Peyer's patch (tissue), 4 donors: ENCODE measurements around the gene CENPK. TPM values are rescaled to one million over a fixed set of nuclear protein-coding genes. Genes with fewer than 3 reads are reported as not detected.
A peak's percentile ranks its signal among the peaks of the same experiment; 100 is the strongest.

Source experiments
- DNase-seq, 3 donors: peaks; one replicate each; pipeline ENCODE4 v3.0.0-alpha.2; 2017 to 2019
- H3K27ac ChIP-seq, 4 donors: fragments of 200-600 bp; sonication (generic); one replicate each; pipeline ENCODE4 v1.5.1; 2016 to 2019
- H3K27me3 ChIP-seq, 2 donors: fragments of 200-600 bp; sonication (generic); one replicate each; pipeline ENCODE4 v1.5.1; 2019
- H3K36me3 ChIP-seq, 3 donors: fragments of 200-600 bp; sonication (generic); one replicate each; pipeline ENCODE4 v1.5.1; 2016 to 2019
- H3K4me1 ChIP-seq, 4 donors: fragments of 200-600 bp; sonication (generic); one replicate each; pipeline ENCODE4 v1.5.1; 2016 to 2019
- H3K4me3 ChIP-seq, 4 donors: fragments of 200-600 bp; sonication (generic); 1 replicate in 3 of 4; 2 replicates in 1 of 4; pipeline ENCODE4 v1.5.1; 2016 to 2019; ENCODE audit warnings: mild to moderate bottlenecking in 1 of 4
- H3K9me3 ChIP-seq, 4 donors: fragments of 200-600 bp; sonication (generic); one replicate each; pipeline ENCODE4 v1.5.1; 2016 to 2019; ENCODE audit warnings: mild to moderate bottlenecking in 1 of 4
- POLR2A ChIP-seq, 2 donors: fragments of 450-650 bp; IDR thresholded peaks; one replicate each; pipeline ENCODE4 v1.5.1; 2017; ENCODE audit warnings: antibody characterized with exemption in 2 of 2, mild to moderate bottlenecking in 2 of 2, moderate library complexity in 2 of 2
- total RNA-seq, 4 donors: library from RNA; depleted of rRNA; stranded (reverse); fragments of >200 nt; gene quantifications; one replicate each; pipeline ENCODE4 v1.1.0, GENCODE V29; 2016
- TF ChIP-seq, protein P1 (sequence below), 6 experiments: fragments of 450-650 bp in 4 of 6; fragments of 200-600 bp in 2 of 6; sonication (generic) in 1 of 6; IDR thresholded peaks; one replicate each; pipeline ENCODE4 v1.5.1; 2017 to 2019; ENCODE audit warnings: antibody characterized with exemption in 6 of 6, mild to moderate bottlenecking in 3 of 6, moderate library complexity in 1 of 6

Gene CENPK
- total RNA-seq, 4 donors from 2014 or later: 4.5 to 22.3 (median 8.5) TPM

GRCh38 chr5:65482296-65482735 lies 80.7 kb downstream of the CENPK start:
- Histone ChIP-seq H3K27me3 (no peaks in the 10 kb centered on the region), H3K27ac (peak overlapping the region; percentile 62 to 84 (median 70)), H3K9me3 (no peaks in the 10 kb centered on the region), H3K36me3 (no peaks in the 10 kb centered on the region), H3K4me1 (peaks cover 0 to 26% (median 3%) of the 10 kb centered on the region in 4 donors), H3K4me3 (peak overlapping the region; percentile 38 to 59 (median 48))
- no peak for DNase-seq
- TF ChIP-seq POLR2A (IDR thresholded peaks at IDR 0.05): no peak
- TF ChIP-seq, protein P1, sequence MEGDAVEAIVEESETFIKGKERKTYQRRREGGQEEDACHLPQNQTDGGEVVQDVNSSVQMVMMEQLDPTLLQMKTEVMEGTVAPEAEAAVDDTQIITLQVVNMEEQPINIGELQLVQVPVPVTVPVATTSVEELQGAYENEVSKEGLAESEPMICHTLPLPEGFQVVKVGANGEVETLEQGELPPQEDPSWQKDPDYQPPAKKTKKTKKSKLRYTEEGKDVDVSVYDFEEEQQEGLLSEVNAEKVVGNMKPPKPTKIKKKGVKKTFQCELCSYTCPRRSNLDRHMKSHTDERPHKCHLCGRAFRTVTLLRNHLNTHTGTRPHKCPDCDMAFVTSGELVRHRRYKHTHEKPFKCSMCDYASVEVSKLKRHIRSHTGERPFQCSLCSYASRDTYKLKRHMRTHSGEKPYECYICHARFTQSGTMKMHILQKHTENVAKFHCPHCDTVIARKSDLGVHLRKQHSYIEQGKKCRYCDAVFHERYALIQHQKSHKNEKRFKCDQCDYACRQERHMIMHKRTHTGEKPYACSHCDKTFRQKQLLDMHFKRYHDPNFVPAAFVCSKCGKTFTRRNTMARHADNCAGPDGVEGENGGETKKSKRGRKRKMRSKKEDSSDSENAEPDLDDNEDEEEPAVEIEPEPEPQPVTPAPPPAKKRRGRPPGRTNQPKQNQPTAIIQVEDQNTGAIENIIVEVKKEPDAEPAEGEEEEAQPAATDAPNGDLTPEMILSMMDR (IDR thresholded peaks at IDR 0.05): no peak

DNA sequence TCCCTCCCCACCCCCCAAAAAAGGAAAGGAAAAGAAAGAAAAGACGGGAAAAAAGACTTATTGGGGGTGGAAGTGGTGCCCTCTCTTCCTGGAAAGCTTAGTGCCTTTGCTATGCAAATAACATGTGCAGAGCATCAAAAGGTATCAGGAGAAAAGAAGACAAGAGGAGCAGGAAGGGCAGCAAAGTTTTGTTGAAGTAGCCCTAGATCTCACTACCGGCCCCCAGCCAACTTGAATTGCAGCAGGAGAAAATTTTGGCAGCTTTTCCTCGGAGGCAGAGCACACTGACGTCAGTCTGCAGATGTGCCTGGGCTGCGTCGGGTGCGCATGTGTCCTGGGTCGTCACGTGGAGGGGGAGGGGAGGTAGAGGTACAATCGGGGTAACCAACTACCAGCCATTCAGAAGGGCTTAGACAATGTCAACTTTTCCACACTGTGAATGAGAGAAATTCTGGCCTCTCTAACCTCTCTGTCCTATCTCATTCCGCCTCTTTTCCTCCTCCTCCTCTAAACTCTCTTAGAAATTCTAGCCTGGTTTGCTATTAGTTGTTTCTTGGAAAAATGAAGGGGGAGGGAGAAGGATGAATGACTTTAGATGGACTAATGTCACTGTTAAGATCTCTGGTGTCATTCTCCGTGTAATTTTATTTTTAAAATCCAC lies 81.2 kb downstream of the CENPK start, which contains the start of gene ADAMTS6:
Gene ADAMTS6, minus strand, starts transcription at position 286 of the 661 bp plus-strand sequence. CDS start 8,247 bp downstream, outside the sequence.
- Histone ChIP-seq H3K4me3 (peak within 1 kb of the TSS; percentile 38 to 59 (median 48)), H3K4me1 (peaks cover 0 to 26% (median 3%) of the 10 kb centered on the region in 4 donors), H3K27me3 (no peaks in the 10 kb centered on the region), H3K27ac (peak within 1 kb of the TSS; percentile 62 to 84 (median 70)), H3K9me3 (no peaks in the 10 kb centered on the region), H3K36me3 (no peaks in the 10 kb centered on the region)
- peak; percentile 67 to 94 (median 90) for DNase-seq
- TF ChIP-seq, protein P1 (IDR thresholded peaks at IDR 0.05): no peak
- no peak for TF ChIP-seq POLR2A (IDR thresholded peaks at IDR 0.05)

DNA sequence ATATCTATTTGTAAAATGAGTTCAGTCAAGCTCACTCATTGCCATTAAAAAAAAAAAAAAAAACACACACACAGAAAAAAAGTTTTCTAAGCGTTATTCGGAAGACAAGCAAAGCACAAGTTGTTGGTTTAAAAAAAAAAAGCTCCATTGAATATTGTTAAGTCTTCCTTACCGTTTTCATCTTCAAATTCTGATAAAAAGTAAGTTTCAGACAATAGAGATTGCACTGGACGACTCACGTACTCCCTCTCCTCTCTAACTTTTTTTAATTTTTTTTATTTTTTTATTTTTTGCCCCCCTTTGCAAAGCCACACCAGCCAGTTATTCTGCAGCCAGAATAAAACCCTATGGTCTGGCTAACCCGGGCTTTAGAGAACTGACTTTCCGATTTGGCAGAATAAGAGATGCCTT lies 81.8 kb downstream of the CENPK start:
- Histone ChIP-seq H3K36me3 (no peaks in the 10 kb centered on the region), H3K27ac (peak overlapping the region; percentile 62 to 84 (median 70)), H3K9me3 (no peaks in the 10 kb centered on the region), H3K4me1 (peaks cover 0 to 26% (median 3%) of the 10 kb centered on the region in 4 donors), H3K27me3 (no peaks in the 10 kb centered on the region), H3K4me3 (peak overlapping the region; percentile 38 to 59 (median 48))
- DNase-seq: no peak
- no peak for TF ChIP-seq POLR2A (IDR thresholded peaks at IDR 0.05)
- TF ChIP-seq, protein P1 (IDR thresholded peaks at IDR 0.05): no peak

- Histone ChIP-seq H3K27me3 (no peaks in the 10 kb centered on the region), H3K4me1 (peaks cover 0 to 26% (median 3%) of the 10 kb centered on the region in 4 donors), H3K36me3 (no peaks in the 10 kb centered on the region), H3K27ac (peak overlapping the region; percentile 48 to 84 (median 62)), H3K9me3 (no peaks in the 10 kb centered on the region), H3K4me3 (peak overlapping the region; percentile 32 to 59 (median 44))
- DNase-seq: peak; percentile 50 to 76 (median 60)
- TF ChIP-seq POLR2A (IDR thresholded peaks at IDR 0.05): no peak
- TF ChIP-seq, protein P1 (IDR thresholded peaks at IDR 0.05): no peak
These were observed 82.6 kb downstream of the CENPK start for GRCh38 chr5:65480306-65480865.

DNA sequence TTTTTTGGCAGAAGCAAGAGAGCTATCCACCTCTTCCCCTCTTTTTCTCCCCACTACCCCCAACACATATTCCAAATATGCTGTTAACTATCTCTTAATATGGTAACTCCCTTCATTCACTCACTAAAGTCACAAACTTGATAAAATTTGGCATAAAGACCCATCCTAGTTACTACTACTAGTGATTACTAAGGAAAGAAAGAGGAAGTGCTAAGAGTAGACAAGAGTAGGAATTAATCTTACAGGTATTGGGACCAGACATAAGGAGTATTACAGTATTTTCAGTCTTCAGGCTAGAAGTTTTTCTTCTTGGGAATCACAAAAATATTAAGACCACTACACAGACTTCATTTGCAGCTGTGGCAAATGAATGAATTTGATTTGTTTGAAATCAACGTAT lies 83.4 kb downstream of the CENPK start:
- H3K27ac ChIP-seq: no peak overlapping the region
- TF ChIP-seq, protein P1 (IDR thresholded peaks at IDR 0.05): no peak
- no peak for TF ChIP-seq POLR2A (IDR thresholded peaks at IDR 0.05)
- no peaks in the 10 kb centered on the region for H3K9me3 ChIP-seq
- no peaks in the 10 kb centered on the region for H3K27me3 ChIP-seq
- peaks cover 0 to 26% (median 3%) of the 10 kb centered on the region in 4 donors for H3K4me1 ChIP-seq
- H3K4me3 ChIP-seq: peak overlapping the region in 1 of 4 donors; percentile 59
- H3K36me3 ChIP-seq: no peaks in the 10 kb centered on the region
- DNase-seq: no peak
